DMS79 (cell line): ENCODE data around the gene MRPL58.

Source experiments
- DNase-seq: peaks from one replicate; lab custom pipeline; 2025; lab: John Stamatoyannopoulos, UW

Gene MRPL58

GRCh38 chr17:75048249-75048878 is 35.9 kb downstream of the MRPL58 start:
- DNase-seq = no peak

DNA sequence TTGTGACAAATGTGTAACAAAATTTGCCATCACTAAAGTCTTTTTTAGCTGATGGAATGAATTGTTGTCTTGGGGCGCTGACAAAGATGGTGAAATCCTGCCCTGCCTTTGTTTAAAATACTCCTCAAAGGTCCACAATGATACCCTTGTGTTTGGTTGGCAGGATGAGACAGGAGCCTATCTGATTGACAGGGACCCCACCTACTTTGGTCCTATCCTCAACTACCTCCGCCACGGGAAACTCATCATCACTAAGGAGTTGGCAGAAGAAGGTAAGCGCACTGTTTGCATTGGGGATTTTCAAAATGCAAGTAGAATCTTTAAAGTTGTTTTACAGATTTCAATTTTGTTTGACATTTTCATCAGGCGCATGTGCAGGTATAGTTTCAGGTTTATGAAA is 36.6 kb downstream of the MRPL58 start:
- no peak for DNase-seq

- DNase-seq = no peak
These were observed 37.2 kb downstream of the MRPL58 start for GRCh38 chr17:75049706-75050105.

- DNase-seq = no peak
These were observed 39.5 kb downstream of the MRPL58 start for GRCh38 chr17:75051941-75052340.

DNA sequence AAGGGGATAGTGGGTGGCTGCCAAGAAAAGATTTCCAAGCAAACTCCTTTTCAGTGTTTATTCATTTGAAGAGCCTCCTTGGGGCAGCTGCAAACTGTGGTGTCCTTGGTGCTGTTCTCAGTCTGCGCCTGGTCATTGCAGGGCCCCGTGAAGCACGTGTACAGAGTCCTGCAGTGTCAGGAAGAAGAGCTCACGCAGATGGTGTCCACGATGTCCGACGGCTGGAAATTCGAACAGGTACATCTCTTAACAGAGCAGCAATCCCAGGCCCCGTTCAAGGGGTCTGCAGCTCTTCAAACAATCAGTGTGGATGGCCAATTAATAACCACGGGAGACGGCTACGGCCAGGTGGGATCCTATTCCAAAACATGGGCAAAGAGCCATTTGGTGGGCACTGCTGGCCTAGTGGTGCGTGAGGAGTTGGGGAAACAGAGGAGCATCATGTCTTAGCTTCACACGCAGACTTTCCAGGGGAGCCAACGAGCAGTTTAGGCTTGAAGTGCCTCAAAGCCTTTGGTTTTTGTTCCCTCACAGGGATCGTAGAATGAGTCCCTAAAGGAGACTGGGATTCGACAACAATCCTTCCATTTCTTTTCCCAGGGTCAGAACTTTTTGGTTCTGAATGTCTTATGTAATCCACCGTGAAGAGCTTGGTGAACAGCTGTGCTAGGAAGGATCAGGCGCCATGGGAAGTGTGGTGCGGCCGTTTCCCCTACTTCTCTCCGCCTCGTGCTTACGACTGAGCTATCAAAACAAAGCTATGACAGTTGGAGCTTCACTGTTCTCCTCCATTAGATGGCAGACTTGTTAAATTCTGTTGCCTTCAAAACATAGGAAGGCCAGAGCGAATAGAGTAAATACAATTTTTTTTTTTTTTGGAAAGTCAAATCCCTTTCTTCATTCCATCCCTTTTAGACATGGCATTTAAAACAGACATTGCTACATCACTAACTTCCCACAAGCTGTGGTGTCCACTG is 47.2 kb downstream of the MRPL58 start:
- DNase-seq = peak; percentile 17

GRCh38 chr17:75060434-75061054 is 48.1 kb downstream of the MRPL58 start:
- DNase-seq = peak; percentile 35

GRCh38 chr17:75061055-75061438 is 48.6 kb downstream of the MRPL58 start:
- DNase-seq = no peak

- DNase-seq = no peak
These were observed 49.1 kb downstream of the MRPL58 start for GRCh38 chr17:75061618-75062017.

DNA sequence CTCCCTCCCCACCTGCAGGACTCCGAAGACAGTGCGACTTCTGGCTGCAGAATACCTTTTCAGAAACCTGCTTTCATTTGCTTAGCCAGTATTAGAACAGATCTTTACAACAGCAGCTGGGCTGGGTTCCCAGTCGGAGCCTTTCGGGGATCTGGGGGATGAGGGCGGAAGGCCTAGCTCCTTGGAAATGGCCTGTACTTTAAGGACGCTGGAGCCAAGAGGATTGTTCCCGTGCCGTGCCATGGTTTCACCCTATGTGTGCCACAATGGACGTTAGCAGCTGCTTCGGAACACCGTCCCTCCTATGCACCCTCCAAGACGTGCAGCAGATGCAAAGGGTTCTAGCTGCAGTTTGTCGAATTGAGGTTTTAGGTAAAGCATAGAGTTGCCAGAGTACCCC is 50.7 kb downstream of the MRPL58 start:
- no peak for DNase-seq

- no peak for DNase-seq
These were observed 51.2 kb downstream of the MRPL58 start for GRCh38 chr17:75063626-75064025.

- DNase-seq = no peak
These were observed 51.6 kb downstream of the MRPL58 start for GRCh38 chr17:75064040-75064439.

- no peak for DNase-seq
These were observed 52.0 kb downstream of the MRPL58 start for GRCh38 chr17:75064460-75064859.

DNA sequence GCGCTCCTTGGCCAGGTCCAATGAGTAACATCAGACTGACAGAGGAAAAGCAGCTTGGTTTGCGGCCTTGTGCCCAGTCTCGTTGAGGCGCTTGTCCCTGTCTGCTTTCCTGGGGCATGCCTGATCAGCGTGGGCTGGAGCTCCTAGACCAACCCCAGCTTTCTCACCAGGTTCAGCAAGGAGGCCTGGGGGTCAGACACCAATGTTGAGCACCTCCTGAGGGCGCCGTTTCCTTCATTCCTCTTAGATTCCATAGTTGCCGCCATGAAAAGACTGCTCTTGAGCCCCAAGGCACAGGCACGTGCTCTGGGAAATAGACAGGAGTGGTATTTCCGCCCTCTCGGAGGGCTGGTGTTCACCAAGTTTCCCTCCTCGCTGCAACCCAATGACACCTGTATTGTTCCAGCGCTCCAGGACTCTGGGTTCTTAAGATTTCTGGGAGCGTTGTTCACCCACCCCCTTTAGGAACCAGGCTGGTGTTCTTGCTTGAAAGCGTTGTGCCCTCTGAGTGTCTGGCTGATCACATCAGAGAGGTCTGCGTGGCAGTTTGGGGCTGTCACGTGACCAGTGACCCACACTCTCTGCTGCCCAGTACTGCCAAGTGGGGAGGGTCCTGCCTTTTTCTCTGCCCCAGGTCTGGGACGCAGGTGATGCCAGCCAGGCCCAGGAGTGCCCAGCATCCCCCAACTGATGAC is 52.5 kb downstream of the MRPL58 start:
- DNase-seq = no peak

GRCh38 chr17:75065562-75066151 is 53.2 kb downstream of the MRPL58 start:
- DNase-seq = no peak

GRCh38 chr17:75067856-75068255 is 55.4 kb downstream of the MRPL58 start:
- no peak for DNase-seq

DNA sequence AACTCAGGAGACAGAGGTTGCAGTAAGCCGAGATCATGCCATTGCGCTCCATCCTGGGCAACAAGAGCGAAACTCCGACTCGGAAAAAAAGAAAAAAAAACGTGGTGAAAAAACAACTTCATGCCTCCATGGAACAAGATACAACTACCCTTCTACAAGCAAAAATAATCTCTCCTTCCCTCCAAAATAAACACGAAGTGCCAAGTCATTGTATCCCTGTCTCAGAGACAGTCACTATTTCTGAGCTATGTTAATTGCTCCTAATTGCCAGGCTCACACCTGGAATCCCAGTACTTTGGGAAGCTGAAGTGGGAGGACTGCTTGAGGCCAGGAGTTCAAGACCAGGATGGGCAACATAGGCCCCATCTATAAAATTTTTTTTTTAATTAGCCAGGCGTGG is 56.3 kb downstream of the MRPL58 start:
- no peak for DNase-seq

DNA sequence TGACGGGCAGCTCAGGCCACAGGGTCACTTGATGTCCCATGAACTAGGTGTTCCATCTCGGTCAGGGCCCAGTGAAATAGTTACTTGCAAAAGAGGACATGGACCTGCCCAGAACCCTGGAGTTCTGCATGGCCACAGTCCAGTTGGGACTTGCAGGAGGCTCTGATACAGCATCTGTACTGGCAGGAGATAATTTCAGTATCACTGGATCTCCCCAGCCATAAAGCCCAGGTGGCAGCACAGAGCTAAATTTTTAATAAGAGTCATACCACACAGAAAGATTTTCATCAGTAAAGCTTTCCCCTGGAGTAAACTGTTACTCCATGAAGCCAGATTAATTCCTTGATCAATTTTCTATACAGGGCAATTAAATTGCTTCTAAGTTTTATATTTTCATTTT is 57.3 kb downstream of the MRPL58 start:
- DNase-seq = no peak
